Mesenchymal stem cell (in vitro differentiated cells and primary cell): ENCODE results near the gene RASA3.

Experiments used
- DNase-seq: peaks from one replicate; pipeline ENCODE4 v3.0.0-alpha.2; 2013
- H2AFZ ChIP-seq: one replicate; pipeline ENCODE4 v1.6.1; 2013; ENCODE audit warnings: low read depth, mild to moderate bottlenecking, control low read depth, inconsistent platforms, low read length, moderate library complexity
- H2AK5ac ChIP-seq: 2 replicates; pipeline ENCODE4 v1.6.1; 2013; ENCODE audit warnings: low read length, moderate library complexity, mild to moderate bottlenecking, inconsistent platforms; ENCODE audit not compliant: severe bottlenecking
- H2BK120ac ChIP-seq: one replicate; pipeline ENCODE4 v1.6.1; 2013; ENCODE audit warnings: low read depth, mild to moderate bottlenecking, inconsistent platforms, low read length, moderate library complexity
- H2BK12ac ChIP-seq, 2 experiments: one replicate each; pipeline ENCODE4 v1.6.1; 2013; ENCODE audit warnings: inconsistent platforms in 2 of 2, low read length in 2 of 2, mild to moderate bottlenecking in 2 of 2, moderate library complexity in 2 of 2, control low read depth in 1 of 2
- H2BK15ac ChIP-seq: one replicate; pipeline ENCODE4 v1.6.1; 2013; ENCODE audit warnings: mild to moderate bottlenecking, low read depth, inconsistent platforms; ENCODE audit not compliant: poor library complexity, severe bottlenecking
- H2BK5ac ChIP-seq: 2 replicates; pipeline ENCODE4 v1.6.1; 2013; ENCODE audit warnings: low read depth, mild to moderate bottlenecking, low read length, control low read depth, inconsistent platforms; ENCODE audit not compliant: poor library complexity, severe bottlenecking
- H3K14ac ChIP-seq, 2 experiments: one replicate each; pipeline ENCODE4 v1.6.1; 2013; ENCODE audit warnings: inconsistent platforms in 2 of 2, low read length in 2 of 2, control low read depth in 1 of 2, mild to moderate bottlenecking in 1 of 2, moderate library complexity in 1 of 2
- H3K18ac ChIP-seq, 2 experiments: one replicate each; pipeline ENCODE4 v1.6.1; 2013; ENCODE audit warnings: inconsistent platforms in 2 of 2, low read length in 2 of 2, control low read depth in 1 of 2, low read depth in 1 of 2, mild to moderate bottlenecking in 1 of 2
- H3K23ac ChIP-seq, 2 experiments: one replicate each; pipeline ENCODE4 v1.6.1; 2013; ENCODE audit warnings: inconsistent platforms in 2 of 2, low read length in 2 of 2, mild to moderate bottlenecking in 2 of 2, moderate library complexity in 2 of 2, control low read depth in 1 of 2
- H3K27ac ChIP-seq: 2 replicates; pipeline ENCODE4 v1.5.1; 2013; ENCODE audit warnings: mild to moderate bottlenecking, moderate library complexity, low read length, control low read depth, inconsistent platforms; ENCODE audit not compliant: poor library complexity, severe bottlenecking
- H3K27me3 ChIP-seq, 2 experiments: 2 replicates each; pipeline versions ENCODE4 v1.6.1 to v1.7.0; 2013; ENCODE audit warnings: low read length in 2 of 2, mild to moderate bottlenecking in 2 of 2, moderate library complexity in 2 of 2, control low read depth in 1 of 2, inconsistent platforms in 1 of 2; ENCODE audit not compliant: control insufficient read depth in 1 of 2, insufficient read depth in 1 of 2
- H3K36me3 ChIP-seq, 2 experiments: 2 replicates each; pipeline versions ENCODE4 v1.6.1 to v1.7.0; 2013; ENCODE audit warnings: low read length in 2 of 2, control low read depth in 1 of 2, inconsistent platforms in 1 of 2, low read depth in 1 of 2, mild to moderate bottlenecking in 1 of 2; ENCODE audit not compliant: insufficient read depth in 2 of 2, control insufficient read depth in 1 of 2
- H3K4ac ChIP-seq, 2 experiments: one replicate each; pipeline ENCODE4 v1.6.1; 2013; ENCODE audit warnings: inconsistent platforms in 2 of 2, low read length in 2 of 2, mild to moderate bottlenecking in 2 of 2, moderate library complexity in 2 of 2, control low read depth in 1 of 2, low read depth in 1 of 2
- H3K4me1 ChIP-seq: 2 replicates; pipeline ENCODE4 v1.6.1; 2013; ENCODE audit warnings: low read depth, low read length, control low read depth; ENCODE audit not compliant: control insufficient read depth, insufficient read depth
- H3K4me2 ChIP-seq: 2 replicates; pipeline ENCODE4 v1.6.1; 2013; ENCODE audit warnings: low read length, mild to moderate bottlenecking, inconsistent platforms; ENCODE audit not compliant: poor library complexity, severe bottlenecking
- H3K4me3 ChIP-seq, 2 experiments: 2 replicates each; pipeline versions ENCODE4 v1.5.1 to v1.7.0; 2013; ENCODE audit warnings: low read length in 2 of 2, mild to moderate bottlenecking in 2 of 2, control low read depth in 1 of 2, low read depth in 1 of 2; ENCODE audit not compliant: insufficient read depth in 1 of 2
- H3K79me1 ChIP-seq: replicated peaks from 2 replicates; pipeline ENCODE4 v1.6.1; 2013; ENCODE audit warnings: mild to moderate bottlenecking, control low read depth, low read length, inconsistent platforms; ENCODE audit not compliant: poor library complexity, severe bottlenecking
- H3K9ac ChIP-seq: 2 replicates; pipeline ENCODE4 v1.7.0; 2013; ENCODE audit warnings: mild to moderate bottlenecking, low read length, moderate library complexity
- H3K9me3 ChIP-seq: 2 replicates; pipeline ENCODE4 v1.7.0; 2013; ENCODE audit warnings: mild to moderate bottlenecking, low read length; ENCODE audit not compliant: control insufficient read depth
- H4K8ac ChIP-seq: one replicate; pipeline ENCODE4 v1.6.1; 2013; ENCODE audit warnings: inconsistent platforms, mild to moderate bottlenecking, low read length, moderate library complexity
- H4K91ac ChIP-seq: one replicate; pipeline ENCODE4 v1.6.1; 2013; ENCODE audit warnings: mild to moderate bottlenecking, low read length, inconsistent platforms
- WGBS: methylation state at CpG from one replicate; pipeline ENCODE4 v1.1.7; 2013; ENCODE audit warnings: mixed read lengths; 5-methylcytosine and 5-hydroxymethylcytosine counted together

RASA3 gene

GRCh38 chr13:114140131-114140905, 7.9 kb upstream of the RASA3 start:
- H3K36me3 ChIP-seq = no peaks in the 10 kb centered on the region
- no peaks in the 10 kb centered on the region for H3K9me3 ChIP-seq
- H3K4me2 ChIP-seq = no peak overlapping the region
- no peak overlapping the region for H3K9ac ChIP-seq
- H2AK5ac ChIP-seq = no peak overlapping the region
- no peak overlapping the region for H2BK15ac ChIP-seq
- H3K4ac ChIP-seq = no peak overlapping the region
- H3K27ac ChIP-seq = no peak overlapping the region
- no peak overlapping the region for H3K23ac ChIP-seq
- WGBS = 88% methylated on average over 25 of the region's 25 CpGs
- no peak overlapping the region for H2BK12ac ChIP-seq
- H2BK120ac ChIP-seq = no peak overlapping the region
- DNase-seq = no peak
- H3K4me1 ChIP-seq = peaks cover 26% of the 10 kb centered on the region
- peaks cover 0 to 31% of the 10 kb centered on the region in 2 experiments for H3K27me3 ChIP-seq
- H4K91ac ChIP-seq = no peak overlapping the region
- no peak overlapping the region for H3K4me3 ChIP-seq
- H4K8ac ChIP-seq = no peak overlapping the region
- no peaks in the 10 kb centered on the region for H3K79me1 ChIP-seq
- H3K18ac ChIP-seq = no peak overlapping the region
- no peak overlapping the region for H2BK5ac ChIP-seq
- no peak overlapping the region for H2AFZ ChIP-seq
- H3K14ac ChIP-seq = no peak overlapping the region

- H3K14ac ChIP-seq = no peak overlapping the region
- H3K9me3 ChIP-seq = no peaks in the 10 kb centered on the region
- no peak overlapping the region for H3K4me2 ChIP-seq
- no peak overlapping the region for H3K23ac ChIP-seq
- H2BK12ac ChIP-seq = no peak overlapping the region
- no peak overlapping the region for H4K8ac ChIP-seq
- H3K18ac ChIP-seq = no peak overlapping the region
- H3K4ac ChIP-seq = no peak overlapping the region
- peaks cover 27% of the 10 kb centered on the region for H3K4me1 ChIP-seq
- no peak overlapping the region for H3K9ac ChIP-seq
- H3K4me3 ChIP-seq = no peak overlapping the region
- H2BK5ac ChIP-seq = no peak overlapping the region
- 91% methylated on average over 7 of the region's 7 CpGs for WGBS
- no peaks in the 10 kb centered on the region for H3K36me3 ChIP-seq
- peaks cover 0 to 9% of the 10 kb centered on the region in 2 experiments for H3K27me3 ChIP-seq
- DNase-seq = no peak
- H3K79me1 ChIP-seq = no peaks in the 10 kb centered on the region
- no peak overlapping the region for H2BK120ac ChIP-seq
- no peak overlapping the region for H4K91ac ChIP-seq
- no peak overlapping the region for H2AK5ac ChIP-seq
- no peak overlapping the region for H2BK15ac ChIP-seq
- H2AFZ ChIP-seq = no peak overlapping the region
- no peak overlapping the region for H3K27ac ChIP-seq
Measured at GRCh38 chr13:114136576-114136975, 4.2 kb upstream of the RASA3 start.

DNA sequence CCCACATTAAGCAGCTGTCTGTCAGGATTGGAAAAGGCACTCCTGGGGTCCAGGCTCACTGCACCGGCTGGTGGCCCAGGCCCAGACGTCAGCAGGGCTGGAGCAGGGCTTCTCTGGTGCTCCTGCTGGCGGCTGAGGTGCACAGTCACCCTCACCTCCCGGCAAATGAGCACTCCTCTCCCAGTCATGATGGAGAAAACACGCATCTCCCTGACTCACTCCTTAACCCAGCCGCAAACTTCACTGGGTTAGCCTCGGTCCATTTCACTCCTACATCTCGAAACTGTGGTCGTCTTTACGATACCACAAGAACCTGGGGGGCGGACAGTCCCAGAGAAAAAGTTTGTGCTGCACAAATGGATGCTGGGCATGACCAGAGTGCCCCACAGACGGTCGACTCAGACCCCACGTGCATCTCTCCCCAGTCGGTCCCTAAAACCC, 3.3 kb upstream of the RASA3 start:
- Histone ChIP-seq H3K36me3 (no peaks in the 10 kb centered on the region), H3K18ac (no peak overlapping the region), H2BK12ac (no peak overlapping the region), H3K9me3 (no peaks in the 10 kb centered on the region), H3K4ac (no peak overlapping the region), H3K79me1 (no peaks in the 10 kb centered on the region), H3K14ac (no peak overlapping the region), H3K9ac (no peak overlapping the region), H3K4me2 (no peak overlapping the region), H3K23ac (no peak overlapping the region), H3K4me1 (peaks cover 19% of the 10 kb centered on the region), H2AK5ac (no peak overlapping the region), H3K4me3 (no peak overlapping the region), H2BK15ac (no peak overlapping the region), H2BK5ac (no peak overlapping the region), H4K8ac (no peak overlapping the region), H3K27ac (no peak overlapping the region), H2BK120ac (no peak overlapping the region), H2AFZ (no peak overlapping the region), H4K91ac (no peak overlapping the region), H3K27me3 (peaks cover 0 to under 1% of the 10 kb centered on the region in 2 experiments)
- WGBS = 86% methylated on average over 15 of the region's 15 CpGs
- no peak for DNase-seq

- no peak overlapping the region for H4K8ac ChIP-seq
- no peaks in the 10 kb centered on the region for H3K9me3 ChIP-seq
- no peak overlapping the region for H2BK120ac ChIP-seq
- no peak overlapping the region for H3K4ac ChIP-seq
- no peak overlapping the region for H3K18ac ChIP-seq
- no peak overlapping the region for H3K4me2 ChIP-seq
- H3K23ac ChIP-seq = no peak overlapping the region
- H3K79me1 ChIP-seq = no peaks in the 10 kb centered on the region
- H2AK5ac ChIP-seq = peak overlapping the region; percentile 60
- H3K27ac ChIP-seq = no peak overlapping the region
- no peak overlapping the region for H2BK15ac ChIP-seq
- no peak overlapping the region for H2BK12ac ChIP-seq
- no peak for DNase-seq
- whole genome bisulfite sequencing = 84% methylated on average over 12 of the region's 12 CpGs
- no peak overlapping the region for H3K4me3 ChIP-seq
- H3K14ac ChIP-seq = no peak overlapping the region
- H3K36me3 ChIP-seq = no peaks in the 10 kb centered on the region
- H3K4me1 ChIP-seq = peaks cover 18% of the 10 kb centered on the region
- H3K9ac ChIP-seq = no peak overlapping the region
- no peaks in the 10 kb centered on the region for H3K27me3 ChIP-seq
- H2AFZ ChIP-seq = no peak overlapping the region
- H2BK5ac ChIP-seq = no peak overlapping the region
- H4K91ac ChIP-seq = no peak overlapping the region
Measured at GRCh38 chr13:114134944-114135610, 2.7 kb upstream of the RASA3 start.
